Transverse colon (tissue), 4 donors: ENCODE data around the gene HK1. TPM values are rescaled to one million over a fixed set of nuclear protein-coding genes. Genes with fewer than 3 reads are reported as not detected.

ENCODE experiments used
- DNase-seq: peaks from one replicate; pipeline ENCODE4 v3.0.0-alpha.2; 2019
- H3K27ac ChIP-seq, 4 donors: fragments of 200-600 bp; sonication (generic); 2 replicates each; pipeline ENCODE4 v1.5.1; 2016 to 2018; ENCODE audit warnings: inconsistent platforms in 4 of 4
- H3K27me3 ChIP-seq: fragments of 200-600 bp; sonication (generic); 2 replicates; pipeline ENCODE4 v1.5.1; 2017; ENCODE audit warnings: inconsistent platforms
- H3K36me3 ChIP-seq, 4 donors: fragments of 200-600 bp; sonication (generic); 2 replicates each; pipeline ENCODE4 v1.5.1; 2017 to 2019; ENCODE audit warnings: inconsistent platforms in 4 of 4
- H3K4me1 ChIP-seq, 4 donors: fragments of 200-600 bp; sonication (generic); 2 replicates each; pipeline ENCODE4 v1.5.1; 2017 to 2020; ENCODE audit warnings: inconsistent platforms in 4 of 4
- H3K4me3 ChIP-seq, 4 donors: fragments of 200-600 bp; sonication (generic); 1 replicate in 1 of 4; 2 replicates in 3 of 4; pipeline versions ENCODE4 v1.5.1 to v1.6.1; 2017 to 2019; ENCODE audit warnings: inconsistent platforms in 4 of 4
- H3K9me3 ChIP-seq, 2 donors: fragments of 200-600 bp; sonication (generic); 2 replicates each; pipeline ENCODE4 v1.5.1; 2017 to 2019; ENCODE audit warnings: inconsistent platforms in 2 of 2
- EP300 ChIP-seq: sonication (generic); formaldehyde crosslinking; IDR thresholded peaks from one replicate; pipeline ENCODE4 v1.6.1; 2017; ENCODE audit warnings: antibody characterized with exemption, low read depth
- POLR2A ChIP-seq: fragments of 450-650 bp; IDR thresholded peaks from one replicate; pipeline ENCODE4 v1.6.1; 2016; ENCODE audit warnings: antibody characterized with exemption, mild to moderate bottlenecking, moderate library complexity
- POLR2AphosphoS5 ChIP-seq, 3 donors: sonication (generic); formaldehyde crosslinking; IDR thresholded peaks; one replicate each; pipeline ENCODE4 v1.6.1; 2016; ENCODE audit warnings: antibody characterized with exemption in 3 of 3
- WGBS, 2 donors: methylation state at CpG; one replicate each; pipeline ENCODE4 v1.1.5; 2018; ENCODE audit warnings: low coverage in 1 of 2; 5-methylcytosine and 5-hydroxymethylcytosine counted together
- in situ Hi-C, 4 donors: fragments of 200-750 bp; cut with MboI; loops; one replicate each; pipeline versions ENCODE4 v1.15.0 to v1.15.1; 2017; ENCODE audit warnings: low sequenced_read_pairs in 3 of 4, low pct_ligation_motif_present in 1 of 4, low pct_unique_long_range_greater_than_20kb in 1 of 4
- intact Hi-C: fragments of 100-400 bp; cut with DNase I; formaldehyde crosslinking; loops from one replicate; pipeline ENCODE4 v1.15.1; 2023; ENCODE audit warnings: low total_unique reads
- total RNA-seq, 4 donors: library from RNA; depleted of rRNA; stranded (reverse); fragments of >200 nt; gene quantifications; one replicate each; pipeline ENCODE4 v1.1.0, GENCODE V29; 2016
- TF ChIP-seq, protein P1 (sequence below), 5 experiments: fragments of 200-600 bp in 3 of 5; fragments of 450-650 bp in 2 of 5; sonication (generic) in 3 of 5; IDR thresholded peaks; 1 replicate in 2 of 5; 2 replicates in 3 of 5; pipeline ENCODE4 v1.5.1; 2016 to 2017; ENCODE audit warnings: antibody characterized with exemption in 5 of 5, inconsistent platforms in 3 of 5, mild to moderate bottlenecking in 2 of 5, moderate library complexity in 1 of 5

HK1 gene
- total RNA-seq, 4 donors from 2014 or later: 27.3 to 69.9 (median 54.0) TPM

DNA sequence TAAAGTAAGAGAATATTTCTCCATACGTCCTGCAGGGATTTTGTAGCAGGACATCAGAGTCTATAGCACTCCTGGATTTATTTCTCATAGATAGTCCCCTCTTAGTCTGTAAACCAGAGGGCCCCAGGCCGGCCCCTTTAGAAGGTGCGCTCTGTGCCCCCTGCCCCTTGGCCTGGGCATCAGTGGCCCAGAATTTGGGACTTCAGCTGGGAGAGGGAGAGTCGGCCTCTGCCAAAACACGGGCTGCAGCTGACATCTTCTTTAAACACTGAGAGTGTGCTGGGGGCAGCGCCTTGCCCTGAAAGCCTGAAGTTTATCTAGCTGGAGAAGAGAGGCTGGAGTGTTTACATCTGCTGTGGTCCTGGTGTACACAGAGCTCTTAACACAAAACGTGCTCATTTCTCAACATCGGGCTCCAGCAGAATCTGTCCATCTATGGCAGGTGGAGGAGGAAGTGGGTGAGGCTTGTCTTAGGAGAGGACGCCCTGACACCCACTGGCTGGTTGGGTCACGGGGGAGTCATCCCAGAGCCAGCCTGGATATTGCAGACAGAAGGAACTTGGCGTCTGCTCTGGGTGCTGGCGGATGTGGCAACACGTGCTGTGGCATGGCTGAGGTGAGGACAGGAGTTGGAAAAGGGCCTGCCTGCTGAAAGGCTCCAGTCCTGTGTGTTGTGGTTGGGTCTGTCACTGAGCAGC is 143.5 kb downstream of the HK1 start:
- peaks cover 32 to 73% (median 56%) of the 10 kb centered on the region in 4 donors for H3K4me1 ChIP-seq
- peak; percentile 64 for DNase-seq
- in situ Hi-C loops: loop anchor here in 3 of 4 donors (5.0 to 25.0 kb wide), 2 partner anchors 81 to 216 kb away; partner anchors contain the start of gene FAM241B (in 2 of the 3)

DNA sequence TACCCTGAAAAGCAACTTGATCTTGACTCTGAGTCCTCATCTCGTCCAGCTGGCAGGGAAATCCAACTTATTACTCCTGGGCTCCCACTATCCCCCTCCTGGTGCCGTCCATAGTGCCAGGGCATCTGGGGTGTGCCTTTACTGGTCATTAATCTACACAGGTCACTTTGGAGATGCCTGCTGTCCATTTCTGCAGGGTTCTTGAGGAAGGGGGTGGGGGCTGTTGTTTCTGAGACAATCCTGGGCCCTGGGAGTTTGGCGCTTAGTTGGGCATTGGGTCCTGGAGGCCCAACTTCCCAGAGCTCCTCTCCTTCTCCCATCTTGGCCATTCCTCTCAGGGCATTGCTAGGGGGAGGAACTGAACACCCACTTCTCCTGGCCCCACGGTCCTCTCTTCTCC is 144.4 kb downstream of the HK1 start:
- intact Hi-C loops: no loop called here
- no peaks in the 10 kb centered on the region for H3K9me3 ChIP-seq
- TF ChIP-seq POLR2AphosphoS5 (IDR thresholded peaks at IDR 0.05) (no peak), POLR2A (no peak), EP300 (no peak)
- TF ChIP-seq, protein P1, sequence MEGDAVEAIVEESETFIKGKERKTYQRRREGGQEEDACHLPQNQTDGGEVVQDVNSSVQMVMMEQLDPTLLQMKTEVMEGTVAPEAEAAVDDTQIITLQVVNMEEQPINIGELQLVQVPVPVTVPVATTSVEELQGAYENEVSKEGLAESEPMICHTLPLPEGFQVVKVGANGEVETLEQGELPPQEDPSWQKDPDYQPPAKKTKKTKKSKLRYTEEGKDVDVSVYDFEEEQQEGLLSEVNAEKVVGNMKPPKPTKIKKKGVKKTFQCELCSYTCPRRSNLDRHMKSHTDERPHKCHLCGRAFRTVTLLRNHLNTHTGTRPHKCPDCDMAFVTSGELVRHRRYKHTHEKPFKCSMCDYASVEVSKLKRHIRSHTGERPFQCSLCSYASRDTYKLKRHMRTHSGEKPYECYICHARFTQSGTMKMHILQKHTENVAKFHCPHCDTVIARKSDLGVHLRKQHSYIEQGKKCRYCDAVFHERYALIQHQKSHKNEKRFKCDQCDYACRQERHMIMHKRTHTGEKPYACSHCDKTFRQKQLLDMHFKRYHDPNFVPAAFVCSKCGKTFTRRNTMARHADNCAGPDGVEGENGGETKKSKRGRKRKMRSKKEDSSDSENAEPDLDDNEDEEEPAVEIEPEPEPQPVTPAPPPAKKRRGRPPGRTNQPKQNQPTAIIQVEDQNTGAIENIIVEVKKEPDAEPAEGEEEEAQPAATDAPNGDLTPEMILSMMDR (IDR thresholded peaks at IDR 0.05): no peak
- 84 to 100% methylated on average over 2 to 4 of the region's 4 CpGs for WGBS, 2 donors
- peaks cover 33 to 70% (median 53%) of the 10 kb centered on the region in 4 donors for H3K4me1 ChIP-seq
- DNase-seq: no peak
- in situ Hi-C loops: loop anchor here in 3 of 4 donors (5.0 to 25.0 kb wide), 2 partner anchors 80 to 215 kb away; partner anchors contain the start of gene FAM241B (in 2 of the 3)
- no peaks in the 10 kb centered on the region for H3K27me3 ChIP-seq
- H3K36me3 ChIP-seq: no peaks in the 10 kb centered on the region
- H3K27ac ChIP-seq: peak overlapping the region; percentile 68 to 94 (median 84)
- H3K4me3 ChIP-seq: no peak overlapping the region

More for the DNA sequence above, 143.5 kb downstream of the HK1 start:
- WGBS, 2 donors: 53 to 58% methylated on average over 2 to 13 of the region's 13 CpGs
- no peaks in the 10 kb centered on the region for H3K27me3 ChIP-seq
- no peak for TF ChIP-seq POLR2A
- TF ChIP-seq, protein P1 (IDR thresholded peaks at IDR 0.05): no peak
- TF ChIP-seq POLR2AphosphoS5 (IDR thresholded peaks at IDR 0.05): peak in 2 of 3 donors; percentile 46 to 54
- no peak for TF ChIP-seq EP300
- peak overlapping the region; percentile 69 to 94 (median 84) for H3K27ac ChIP-seq
- H3K4me3 ChIP-seq: no peak overlapping the region
- intact Hi-C loops: no loop called here
- H3K36me3 ChIP-seq: no peaks in the 10 kb centered on the region
- no peaks in the 10 kb centered on the region for H3K9me3 ChIP-seq

DNA sequence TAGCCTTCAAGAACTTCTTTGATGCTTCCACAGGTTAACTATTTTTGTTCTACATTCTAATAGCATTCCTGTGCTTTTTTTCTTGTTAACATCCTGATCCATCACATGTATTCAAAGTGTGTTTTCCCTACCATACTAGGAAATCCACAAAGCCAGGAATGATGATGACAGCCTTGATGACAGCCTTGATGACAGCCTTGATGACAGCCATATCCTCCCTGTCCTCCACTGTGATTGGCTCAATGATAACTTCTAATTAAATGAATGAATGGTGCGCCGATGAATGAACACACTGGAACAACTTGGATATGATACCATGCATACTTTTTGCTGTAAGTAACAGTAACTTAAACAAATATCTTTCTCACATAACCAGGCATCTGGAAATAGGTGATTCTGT is 146.7 kb downstream of the HK1 start:
- no peaks in the 10 kb centered on the region for H3K36me3 ChIP-seq
- H3K9me3 ChIP-seq: no peaks in the 10 kb centered on the region
- DNase-seq: no peak
- H3K4me1 ChIP-seq: peaks cover 14 to 51% (median 32%) of the 10 kb centered on the region in 4 donors
- intact Hi-C loops: no loop called here
- H3K27ac ChIP-seq: peak overlapping the region; percentile 77 to 82 (median 79)
- no peaks in the 10 kb centered on the region for H3K27me3 ChIP-seq
- TF ChIP-seq POLR2AphosphoS5 (IDR thresholded peaks at IDR 0.05) (no peak), EP300 (no peak), POLR2A (no peak)
- TF ChIP-seq, protein P1 (IDR thresholded peaks at IDR 0.05): no peak
- 94 to 96% methylated on average over 2 of the region's 2 CpGs for WGBS, 2 donors
- H3K4me3 ChIP-seq: no peak overlapping the region
- in situ Hi-C loops: loop anchor here in 1 of 4 donors (5.0 kb wide), 1 partner anchor 82 kb away; no protein-coding TSS in a partner anchor

DNA sequence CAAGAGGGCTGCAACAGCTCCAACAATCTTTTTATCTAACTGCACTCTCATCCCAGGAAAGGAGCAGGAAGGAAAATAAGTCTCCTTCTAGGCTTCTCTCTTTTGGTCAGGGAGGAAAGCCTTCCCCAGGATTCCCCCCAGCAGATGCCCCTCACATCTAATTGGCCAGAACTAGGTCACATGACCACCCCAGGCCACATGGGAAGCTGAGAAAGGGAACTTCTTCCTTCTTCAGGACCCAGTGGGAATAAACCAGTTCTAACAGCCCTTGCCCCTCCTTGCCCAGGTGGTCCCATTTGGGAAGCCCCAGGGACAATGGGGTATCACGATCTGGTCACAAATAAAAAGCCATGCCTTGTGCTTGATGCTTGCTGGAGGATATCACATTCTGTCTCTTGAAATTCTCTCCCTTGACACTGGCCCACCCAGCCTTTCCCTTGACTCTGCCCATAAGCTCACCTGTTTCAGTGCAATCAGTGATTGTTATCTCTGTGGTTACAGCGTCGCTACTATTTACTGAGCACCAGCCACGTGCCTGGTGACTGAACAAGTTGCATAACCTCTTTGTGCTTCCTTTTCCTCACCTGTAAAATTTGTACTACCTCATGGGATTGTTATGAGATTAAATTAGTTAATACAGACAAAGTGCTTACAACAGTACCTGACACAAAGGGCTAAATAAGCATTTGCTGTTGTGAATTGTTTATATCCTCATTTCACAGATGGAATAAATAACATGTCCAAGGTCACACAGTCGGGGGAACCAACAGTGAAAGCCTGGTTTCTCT is 147.4 kb downstream of the HK1 start:
- peak; percentile 73 for DNase-seq
- no peaks in the 10 kb centered on the region for H3K27me3 ChIP-seq
- TF ChIP-seq POLR2A (no peak), POLR2AphosphoS5 (IDR thresholded peaks at IDR 0.05) (peak in 1 of 3 donors; percentile 52)
- H3K36me3 ChIP-seq: no peaks in the 10 kb centered on the region
- in situ Hi-C loops: loop anchor here in 1 of 4 donors (5.0 kb wide), 1 partner anchor 82 kb away; no protein-coding TSS in a partner anchor
- 38 to 60% methylated on average over 1 to 5 of the region's 5 CpGs for WGBS, 2 donors
- H3K4me1 ChIP-seq: peaks cover 14 to 48% (median 30%) of the 10 kb centered on the region in 4 donors
- no peaks in the 10 kb centered on the region for H3K9me3 ChIP-seq
- intact Hi-C loops: loop anchor here (2.0 kb wide), 1 partner anchor 83 kb away; no protein-coding TSS in a partner anchor
- peak overlapping the region; percentile 77 to 82 (median 79) for H3K27ac ChIP-seq
- H3K4me3 ChIP-seq: no peak overlapping the region
